ENCODE results near the gene TMEM117.

The TMEM117 gene

DNA sequence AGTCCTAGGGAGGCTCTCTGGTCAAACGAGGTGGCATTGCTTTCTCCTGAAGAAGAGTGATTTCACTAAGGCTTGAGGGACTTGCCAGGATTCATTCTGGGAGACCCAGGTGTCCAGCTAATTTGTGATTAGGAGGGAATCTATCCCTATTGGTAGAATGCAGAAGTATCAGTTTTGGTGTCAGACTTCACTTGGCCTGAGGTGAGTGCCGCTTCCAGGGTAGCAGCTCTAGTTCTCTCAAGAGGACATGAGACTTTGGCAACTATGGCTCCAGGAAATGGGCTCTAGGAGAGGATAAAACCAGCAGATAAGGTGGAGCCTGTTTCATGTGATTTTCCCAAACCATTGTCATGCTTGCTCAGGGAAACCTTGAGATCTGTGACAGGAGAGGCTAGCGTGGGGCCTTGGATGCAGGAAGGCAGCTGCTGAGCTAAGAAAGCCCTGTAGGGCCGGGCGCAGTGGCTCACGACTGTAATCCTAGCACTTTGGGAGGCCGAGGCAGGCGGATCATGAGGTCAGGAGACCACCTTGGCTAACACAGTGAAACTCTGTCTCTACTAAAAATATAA, 11.6 kb upstream of the TMEM117 start:
- no peaks in the 10 kb centered on the region for H4K20me1 ChIP-seq (ENCODE audit: control insufficient read depth, insufficient read depth, low read depth, low read length)
- H3K36me3 ChIP-seq (ENCODE audit: control insufficient read depth, low read length) = no peaks in the 10 kb centered on the region
- peaks cover 11% of the 10 kb centered on the region for H3K4me1 ChIP-seq (ENCODE audit: control insufficient read depth, low read length)
- H3K9me3 ChIP-seq (ENCODE audit: control insufficient read depth, insufficient read depth, low read length) = no peaks in the 10 kb centered on the region
- H3K27me3 ChIP-seq (ENCODE audit: control insufficient read depth, low read length) = no peaks in the 10 kb centered on the region
- no peaks in the 10 kb centered on the region for H3F3A ChIP-seq (ENCODE audit: control insufficient read depth, insufficient read depth)
- no peak overlapping the region for H3K27ac ChIP-seq (ENCODE audit: low read depth, low read length)
- no peaks in the 10 kb centered on the region for H3K9me2 ChIP-seq (replicated peaks; ENCODE audit: control insufficient read depth, low read length)
- H3K4me2 ChIP-seq (ENCODE audit: low read length) = no peak overlapping the region
- no peaks in the 10 kb centered on the region for H3K79me2 ChIP-seq (ENCODE audit: control insufficient read depth, low read length)
- TF ChIP-seq EZH2phosphoT487 (IDR thresholded peaks at IDR 0.05; ENCODE audit: borderline replicate concordance, low read length) = no peak
- TF ChIP-seq, protein P1, sequence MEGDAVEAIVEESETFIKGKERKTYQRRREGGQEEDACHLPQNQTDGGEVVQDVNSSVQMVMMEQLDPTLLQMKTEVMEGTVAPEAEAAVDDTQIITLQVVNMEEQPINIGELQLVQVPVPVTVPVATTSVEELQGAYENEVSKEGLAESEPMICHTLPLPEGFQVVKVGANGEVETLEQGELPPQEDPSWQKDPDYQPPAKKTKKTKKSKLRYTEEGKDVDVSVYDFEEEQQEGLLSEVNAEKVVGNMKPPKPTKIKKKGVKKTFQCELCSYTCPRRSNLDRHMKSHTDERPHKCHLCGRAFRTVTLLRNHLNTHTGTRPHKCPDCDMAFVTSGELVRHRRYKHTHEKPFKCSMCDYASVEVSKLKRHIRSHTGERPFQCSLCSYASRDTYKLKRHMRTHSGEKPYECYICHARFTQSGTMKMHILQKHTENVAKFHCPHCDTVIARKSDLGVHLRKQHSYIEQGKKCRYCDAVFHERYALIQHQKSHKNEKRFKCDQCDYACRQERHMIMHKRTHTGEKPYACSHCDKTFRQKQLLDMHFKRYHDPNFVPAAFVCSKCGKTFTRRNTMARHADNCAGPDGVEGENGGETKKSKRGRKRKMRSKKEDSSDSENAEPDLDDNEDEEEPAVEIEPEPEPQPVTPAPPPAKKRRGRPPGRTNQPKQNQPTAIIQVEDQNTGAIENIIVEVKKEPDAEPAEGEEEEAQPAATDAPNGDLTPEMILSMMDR (IDR thresholded peaks at IDR 0.05; ENCODE audit: low read depth, low read length, poor library complexity, severe bottlenecking) = no peak
- no peak overlapping the region for H3K4me3 ChIP-seq (ENCODE audit: low read length)

DNA sequence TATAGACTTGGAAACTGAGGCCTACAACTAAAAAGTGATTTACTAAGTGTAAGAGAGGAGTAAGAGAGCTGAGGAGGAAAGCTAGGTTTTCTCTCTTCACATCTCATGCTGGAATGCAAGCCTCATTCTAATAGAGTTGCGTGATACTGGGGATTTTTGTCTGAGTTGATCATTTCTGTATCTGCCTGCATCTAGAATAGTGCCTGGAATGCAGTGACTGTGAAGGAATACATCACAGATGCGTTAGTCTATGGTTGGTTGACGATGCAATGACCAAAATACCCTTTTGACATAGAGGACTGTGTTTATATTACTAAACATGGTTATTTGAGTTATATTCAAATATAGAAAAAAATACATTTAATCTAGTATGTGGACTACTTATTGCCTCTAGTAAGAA, 9.2 kb upstream of the TMEM117 start:
- no peaks in the 10 kb centered on the region for H3K9me2 ChIP-seq (replicated peaks; ENCODE audit: control insufficient read depth, low read length)
- H3K27me3 ChIP-seq (ENCODE audit: control insufficient read depth, low read length) = no peaks in the 10 kb centered on the region
- no peaks in the 10 kb centered on the region for H3K79me2 ChIP-seq (ENCODE audit: control insufficient read depth, low read length)
- H3K4me2 ChIP-seq (ENCODE audit: low read length) = no peak overlapping the region
- H3F3A ChIP-seq (ENCODE audit: control insufficient read depth, insufficient read depth) = no peaks in the 10 kb centered on the region
- peaks cover 11% of the 10 kb centered on the region for H3K4me1 ChIP-seq (ENCODE audit: control insufficient read depth, low read length)
- H3K9me3 ChIP-seq (ENCODE audit: control insufficient read depth, insufficient read depth, low read length) = no peaks in the 10 kb centered on the region
- no peaks in the 10 kb centered on the region for H3K36me3 ChIP-seq (ENCODE audit: control insufficient read depth, low read length)
- no peak overlapping the region for H3K27ac ChIP-seq (ENCODE audit: low read depth, low read length)
- H4K20me1 ChIP-seq (ENCODE audit: control insufficient read depth, insufficient read depth, low read depth, low read length) = no peaks in the 10 kb centered on the region
- H3K4me3 ChIP-seq (ENCODE audit: low read length) = no peak overlapping the region
- TF ChIP-seq, protein P1 (IDR thresholded peaks at IDR 0.05; ENCODE audit: low read depth, low read length, poor library complexity, severe bottlenecking) = no peak
- no peak for TF ChIP-seq EZH2phosphoT487 (IDR thresholded peaks at IDR 0.05; ENCODE audit: borderline replicate concordance, low read length)

GRCh38 chr12:43827093-43827492, 8.8 kb upstream of the TMEM117 start:
- H3K9me3 ChIP-seq (ENCODE audit: control insufficient read depth, insufficient read depth, low read length) = no peaks in the 10 kb centered on the region
- H3K4me2 ChIP-seq (ENCODE audit: low read length) = no peak overlapping the region
- no peak for TF ChIP-seq EZH2phosphoT487 (IDR thresholded peaks at IDR 0.05; ENCODE audit: borderline replicate concordance, low read length)
- TF ChIP-seq, protein P1 (IDR thresholded peaks at IDR 0.05; ENCODE audit: low read depth, low read length, poor library complexity, severe bottlenecking) = no peak
- no peaks in the 10 kb centered on the region for H3F3A ChIP-seq (ENCODE audit: control insufficient read depth, insufficient read depth)
- H3K9me2 ChIP-seq (replicated peaks; ENCODE audit: control insufficient read depth, low read length) = no peaks in the 10 kb centered on the region
- H4K20me1 ChIP-seq (ENCODE audit: control insufficient read depth, insufficient read depth, low read depth, low read length) = no peaks in the 10 kb centered on the region
- no peaks in the 10 kb centered on the region for H3K27me3 ChIP-seq (ENCODE audit: control insufficient read depth, low read length)
- H3K79me2 ChIP-seq (ENCODE audit: control insufficient read depth, low read length) = no peaks in the 10 kb centered on the region
- H3K36me3 ChIP-seq (ENCODE audit: control insufficient read depth, low read length) = no peaks in the 10 kb centered on the region
- peaks cover 11% of the 10 kb centered on the region for H3K4me1 ChIP-seq (ENCODE audit: control insufficient read depth, low read length)
- no peak overlapping the region for H3K4me3 ChIP-seq (ENCODE audit: low read length)
- no peak overlapping the region for H3K27ac ChIP-seq (ENCODE audit: low read depth, low read length)
